22Rv1 (cell line): ENCODE measurements around the gene SKP2.

ENCODE experiments used
- H3K27ac ChIP-seq: fragments of 450-650 bp; 2 replicates; pipeline ENCODE4 v1.5.1; 2017
- ZFX ChIP-seq: fragments of 450-650 bp; IDR thresholded peaks from 2 replicates; pipeline ENCODE4 v1.6.1; 2017; ENCODE audit warnings: antibody characterized with exemption, borderline replicate concordance
- TF ChIP-seq, protein P1 (sequence below): fragments of 450-650 bp; IDR thresholded peaks from 2 replicates; pipeline ENCODE4 v1.5.1; 2017; ENCODE audit warnings: mild to moderate bottlenecking

The SKP2 gene

DNA sequence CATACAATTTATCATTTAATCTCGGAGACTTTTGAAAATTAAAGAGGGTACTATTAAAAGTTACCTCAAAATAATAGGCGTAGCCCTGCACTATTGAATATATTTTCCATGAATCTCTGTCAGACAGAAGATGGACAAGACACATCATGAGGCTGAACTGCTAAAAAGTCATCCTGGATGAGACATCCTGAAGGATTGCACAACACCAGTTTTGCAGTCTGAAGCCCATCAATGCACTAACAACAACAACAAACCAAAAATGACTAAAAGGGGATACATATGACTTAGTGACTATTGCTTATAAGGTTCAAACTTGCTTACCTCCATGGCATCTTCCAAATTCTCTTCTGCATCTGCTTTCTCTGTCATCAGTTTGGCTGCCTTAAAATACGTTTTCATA is 15.9 kb upstream of the SKP2 start:
- no peak overlapping the region for H3K27ac ChIP-seq
- TF ChIP-seq, protein P1, sequence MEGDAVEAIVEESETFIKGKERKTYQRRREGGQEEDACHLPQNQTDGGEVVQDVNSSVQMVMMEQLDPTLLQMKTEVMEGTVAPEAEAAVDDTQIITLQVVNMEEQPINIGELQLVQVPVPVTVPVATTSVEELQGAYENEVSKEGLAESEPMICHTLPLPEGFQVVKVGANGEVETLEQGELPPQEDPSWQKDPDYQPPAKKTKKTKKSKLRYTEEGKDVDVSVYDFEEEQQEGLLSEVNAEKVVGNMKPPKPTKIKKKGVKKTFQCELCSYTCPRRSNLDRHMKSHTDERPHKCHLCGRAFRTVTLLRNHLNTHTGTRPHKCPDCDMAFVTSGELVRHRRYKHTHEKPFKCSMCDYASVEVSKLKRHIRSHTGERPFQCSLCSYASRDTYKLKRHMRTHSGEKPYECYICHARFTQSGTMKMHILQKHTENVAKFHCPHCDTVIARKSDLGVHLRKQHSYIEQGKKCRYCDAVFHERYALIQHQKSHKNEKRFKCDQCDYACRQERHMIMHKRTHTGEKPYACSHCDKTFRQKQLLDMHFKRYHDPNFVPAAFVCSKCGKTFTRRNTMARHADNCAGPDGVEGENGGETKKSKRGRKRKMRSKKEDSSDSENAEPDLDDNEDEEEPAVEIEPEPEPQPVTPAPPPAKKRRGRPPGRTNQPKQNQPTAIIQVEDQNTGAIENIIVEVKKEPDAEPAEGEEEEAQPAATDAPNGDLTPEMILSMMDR, result no peak
- no peak for TF ChIP-seq ZFX

DNA sequence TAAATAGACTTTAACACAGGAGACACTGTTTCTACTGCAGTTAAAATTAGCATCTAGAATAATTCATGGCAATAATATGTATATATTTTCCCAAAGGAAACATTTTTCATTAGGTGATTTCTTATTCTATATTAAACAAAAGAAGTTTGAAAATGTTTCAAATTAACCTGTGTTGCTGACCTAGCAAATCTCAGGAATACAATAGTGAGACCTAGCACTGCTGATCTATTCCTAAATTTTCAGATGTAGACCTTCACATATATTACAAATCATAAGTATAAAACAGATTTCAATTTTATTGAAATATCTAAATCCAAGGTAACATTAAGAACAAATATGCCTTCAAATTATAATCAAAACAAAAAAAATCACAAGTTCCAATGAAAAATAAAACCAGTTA is 15.3 kb upstream of the SKP2 start:
- TF ChIP-seq ZFX, result no peak
- TF ChIP-seq, protein P1, result no peak
- H3K27ac ChIP-seq, result no peak overlapping the region

- TF ChIP-seq ZFX, result no peak
- TF ChIP-seq, protein P1, result no peak
- H3K27ac ChIP-seq, result no peak overlapping the region
These were observed 12.8 kb upstream of the SKP2 start for GRCh38 chr5:36138900-36139683.

GRCh38 chr5:36145311-36145710 is 6.6 kb upstream of the SKP2 start:
- TF ChIP-seq ZFX, result no peak
- TF ChIP-seq, protein P1, result no peak
- H3K27ac ChIP-seq, result no peak overlapping the region

GRCh38 chr5:36146390-36146789 is 5.5 kb upstream of the SKP2 start:
- no peak for TF ChIP-seq ZFX
- H3K27ac ChIP-seq, result no peak overlapping the region

GRCh38 chr5:36147681-36148080 is 4.2 kb upstream of the SKP2 start:
- no peak for TF ChIP-seq ZFX
- TF ChIP-seq, protein P1, result no peak
- no peak overlapping the region for H3K27ac ChIP-seq

- TF ChIP-seq, protein P1, result no peak
- no peak for TF ChIP-seq ZFX
These were observed 1.1 kb upstream of the SKP2 start for GRCh38 chr5:36150676-36151433.

More at GRCh38 chr5:36150676-36151433, 1.1 kb upstream of the SKP2 start:
- peak overlapping the region; percentile 66 for H3K27ac ChIP-seq
